Mesenchymal stem cell (in vitro differentiated cells and primary cell): ENCODE data around the gene CLCNKA.
"Not testable (repeated sequence)": the region's sequence is repeated elsewhere in the genome, so short reads cannot be mapped to it uniquely, and the experiment has no call there.

Experiments used
- DNase-seq: peaks from one replicate; pipeline ENCODE4 v3.0.0-alpha.2; 2013
- H2AFZ ChIP-seq: one replicate; pipeline ENCODE4 v1.6.1; 2013; ENCODE audit warnings: low read depth, mild to moderate bottlenecking, control low read depth, inconsistent platforms, low read length, moderate library complexity
- H2AK5ac ChIP-seq: 2 replicates; pipeline ENCODE4 v1.6.1; 2013; ENCODE audit warnings: low read length, moderate library complexity, mild to moderate bottlenecking, inconsistent platforms; ENCODE audit not compliant: severe bottlenecking
- H2BK120ac ChIP-seq: one replicate; pipeline ENCODE4 v1.6.1; 2013; ENCODE audit warnings: low read depth, mild to moderate bottlenecking, inconsistent platforms, low read length, moderate library complexity
- H2BK12ac ChIP-seq, 2 experiments: one replicate each; pipeline ENCODE4 v1.6.1; 2013; ENCODE audit warnings: inconsistent platforms in 2 of 2, low read length in 2 of 2, mild to moderate bottlenecking in 2 of 2, moderate library complexity in 2 of 2, control low read depth in 1 of 2
- H2BK15ac ChIP-seq: one replicate; pipeline ENCODE4 v1.6.1; 2013; ENCODE audit warnings: mild to moderate bottlenecking, low read depth, inconsistent platforms; ENCODE audit not compliant: poor library complexity, severe bottlenecking
- H2BK5ac ChIP-seq: 2 replicates; pipeline ENCODE4 v1.6.1; 2013; ENCODE audit warnings: low read depth, mild to moderate bottlenecking, low read length, control low read depth, inconsistent platforms; ENCODE audit not compliant: poor library complexity, severe bottlenecking
- H3K14ac ChIP-seq, 2 experiments: one replicate each; pipeline ENCODE4 v1.6.1; 2013; ENCODE audit warnings: inconsistent platforms in 2 of 2, low read length in 2 of 2, control low read depth in 1 of 2, mild to moderate bottlenecking in 1 of 2, moderate library complexity in 1 of 2
- H3K18ac ChIP-seq, 2 experiments: one replicate each; pipeline ENCODE4 v1.6.1; 2013; ENCODE audit warnings: inconsistent platforms in 2 of 2, low read length in 2 of 2, control low read depth in 1 of 2, low read depth in 1 of 2, mild to moderate bottlenecking in 1 of 2
- H3K23ac ChIP-seq, 2 experiments: one replicate each; pipeline ENCODE4 v1.6.1; 2013; ENCODE audit warnings: inconsistent platforms in 2 of 2, low read length in 2 of 2, mild to moderate bottlenecking in 2 of 2, moderate library complexity in 2 of 2, control low read depth in 1 of 2
- H3K27ac ChIP-seq: 2 replicates; pipeline ENCODE4 v1.5.1; 2013; ENCODE audit warnings: mild to moderate bottlenecking, moderate library complexity, low read length, control low read depth, inconsistent platforms; ENCODE audit not compliant: poor library complexity, severe bottlenecking
- H3K27me3 ChIP-seq, 2 experiments: 2 replicates each; pipeline versions ENCODE4 v1.6.1 to v1.7.0; 2013; ENCODE audit warnings: low read length in 2 of 2, mild to moderate bottlenecking in 2 of 2, moderate library complexity in 2 of 2, control low read depth in 1 of 2, inconsistent platforms in 1 of 2; ENCODE audit not compliant: control insufficient read depth in 1 of 2, insufficient read depth in 1 of 2
- H3K36me3 ChIP-seq, 2 experiments: 2 replicates each; pipeline versions ENCODE4 v1.6.1 to v1.7.0; 2013; ENCODE audit warnings: low read length in 2 of 2, control low read depth in 1 of 2, inconsistent platforms in 1 of 2, low read depth in 1 of 2, mild to moderate bottlenecking in 1 of 2; ENCODE audit not compliant: insufficient read depth in 2 of 2, control insufficient read depth in 1 of 2
- H3K4ac ChIP-seq, 2 experiments: one replicate each; pipeline ENCODE4 v1.6.1; 2013; ENCODE audit warnings: inconsistent platforms in 2 of 2, low read length in 2 of 2, mild to moderate bottlenecking in 2 of 2, moderate library complexity in 2 of 2, control low read depth in 1 of 2, low read depth in 1 of 2
- H3K4me1 ChIP-seq: 2 replicates; pipeline ENCODE4 v1.6.1; 2013; ENCODE audit warnings: low read depth, low read length, control low read depth; ENCODE audit not compliant: control insufficient read depth, insufficient read depth
- H3K4me2 ChIP-seq: 2 replicates; pipeline ENCODE4 v1.6.1; 2013; ENCODE audit warnings: low read length, mild to moderate bottlenecking, inconsistent platforms; ENCODE audit not compliant: poor library complexity, severe bottlenecking
- H3K4me3 ChIP-seq, 2 experiments: 2 replicates each; pipeline versions ENCODE4 v1.5.1 to v1.7.0; 2013; ENCODE audit warnings: low read length in 2 of 2, mild to moderate bottlenecking in 2 of 2, control low read depth in 1 of 2, low read depth in 1 of 2; ENCODE audit not compliant: insufficient read depth in 1 of 2
- H3K79me1 ChIP-seq: replicated peaks from 2 replicates; pipeline ENCODE4 v1.6.1; 2013; ENCODE audit warnings: mild to moderate bottlenecking, control low read depth, low read length, inconsistent platforms; ENCODE audit not compliant: poor library complexity, severe bottlenecking
- H3K9ac ChIP-seq: 2 replicates; pipeline ENCODE4 v1.7.0; 2013; ENCODE audit warnings: mild to moderate bottlenecking, low read length, moderate library complexity
- H3K9me3 ChIP-seq: 2 replicates; pipeline ENCODE4 v1.7.0; 2013; ENCODE audit warnings: mild to moderate bottlenecking, low read length; ENCODE audit not compliant: control insufficient read depth
- H4K8ac ChIP-seq: one replicate; pipeline ENCODE4 v1.6.1; 2013; ENCODE audit warnings: inconsistent platforms, mild to moderate bottlenecking, low read length, moderate library complexity
- H4K91ac ChIP-seq: one replicate; pipeline ENCODE4 v1.6.1; 2013; ENCODE audit warnings: mild to moderate bottlenecking, low read length, inconsistent platforms
- WGBS: methylation state at CpG from one replicate; pipeline ENCODE4 v1.1.7; 2013; ENCODE audit warnings: mixed read lengths; 5-methylcytosine and 5-hydroxymethylcytosine counted together

CLCNKA gene

DNA sequence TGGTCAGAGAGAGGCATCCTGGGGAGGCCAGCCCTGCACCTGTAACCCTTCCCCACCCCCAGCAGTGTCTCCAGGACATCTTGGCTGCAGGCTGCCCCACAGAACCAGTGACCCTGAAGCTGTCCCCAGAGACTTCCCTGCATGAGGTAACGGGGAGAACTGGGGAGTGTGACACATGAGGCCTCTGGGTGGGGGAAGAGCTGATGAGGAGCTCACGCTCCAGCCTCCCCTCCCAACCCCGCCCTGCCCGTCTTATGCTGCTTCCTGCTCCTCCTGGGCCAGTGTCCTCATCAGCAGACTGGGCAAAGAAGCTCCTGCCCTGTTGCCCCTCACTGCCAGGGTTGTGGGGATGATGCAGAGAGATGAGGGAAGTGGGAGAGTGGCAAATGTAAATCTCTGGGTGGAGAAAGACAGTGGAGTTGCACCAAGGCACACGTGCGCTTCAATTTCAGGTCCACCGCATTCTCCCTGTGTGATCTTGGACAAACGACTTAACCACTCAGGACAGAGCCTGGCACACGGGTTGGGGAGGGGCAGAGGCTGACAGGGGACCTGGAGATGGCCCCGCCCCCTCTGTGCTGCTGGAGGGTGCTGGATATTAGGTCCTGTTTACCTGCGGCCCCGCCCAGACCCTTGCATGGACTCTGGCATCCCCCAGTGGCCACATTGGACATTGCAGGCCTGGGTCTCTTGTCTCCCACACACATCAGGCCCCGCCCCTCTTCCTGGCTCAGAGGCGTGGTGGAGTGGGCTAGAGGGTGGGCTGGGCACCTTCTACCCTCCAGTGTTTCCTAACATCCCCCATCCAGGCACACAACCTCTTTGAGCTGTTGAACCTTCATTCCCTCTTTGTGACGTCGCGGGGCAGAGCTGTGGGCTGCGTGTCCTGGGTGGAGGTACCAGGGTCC, 34.0 kb downstream of the CLCNKA start:
- 28% methylated on average over 14 of the region's 18 CpGs for WGBS
- no peaks in the 10 kb centered on the region for H3K9me3 ChIP-seq
- no peak overlapping the region for H3K14ac ChIP-seq
- no peak overlapping the region for H2BK120ac ChIP-seq
- H2AFZ ChIP-seq, result no peak overlapping the region
- no peaks in the 10 kb centered on the region for H3K79me1 ChIP-seq
- H2BK15ac ChIP-seq, result no peak overlapping the region
- peaks cover 3 to 20% of the 10 kb centered on the region in 2 experiments for H3K27me3 ChIP-seq
- H2BK12ac ChIP-seq, result no peak overlapping the region
- H3K27ac ChIP-seq, result no peak overlapping the region
- no peak overlapping the region for H4K91ac ChIP-seq
- H2AK5ac ChIP-seq, result no peak overlapping the region
- H2BK5ac ChIP-seq, result no peak overlapping the region
- H3K9ac ChIP-seq, result no peak overlapping the region
- H4K8ac ChIP-seq, result peak overlapping the region; percentile 36
- H3K4me1 ChIP-seq, result peaks cover 2% of the 10 kb centered on the region
- H3K4me3 ChIP-seq, result no peak overlapping the region
- no peak overlapping the region for H3K4me2 ChIP-seq
- no peak overlapping the region for H3K23ac ChIP-seq
- peak; percentile 76 for DNase-seq
- H3K36me3 ChIP-seq, result no peaks in the 10 kb centered on the region
- H3K18ac ChIP-seq, result no peak overlapping the region
- no peak overlapping the region for H3K4ac ChIP-seq

DNA sequence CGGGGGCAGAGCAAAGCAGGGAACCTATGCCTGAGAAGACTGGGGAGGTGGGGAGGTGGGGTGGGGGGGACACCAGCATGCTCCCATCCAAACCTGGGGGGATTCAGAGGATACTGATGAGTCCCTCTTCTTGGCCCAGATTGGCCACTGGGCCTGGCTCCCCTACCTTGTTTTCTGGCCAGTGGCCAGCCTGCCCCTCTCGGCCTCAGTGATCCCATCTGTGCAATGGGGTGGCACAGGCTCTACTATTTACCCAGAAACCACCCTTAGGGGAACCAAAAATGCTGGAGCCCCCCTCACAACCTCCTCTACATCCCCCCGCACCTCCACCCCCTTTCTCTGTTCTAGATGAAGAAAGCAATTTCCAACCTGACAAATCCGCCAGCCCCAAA, 34.7 kb downstream of the CLCNKA start:
- H3K9ac ChIP-seq, H3K9me3 ChIP-seq, H3K27ac ChIP-seq, H2AK5ac ChIP-seq, H3K4me1 ChIP-seq, H3K4me3 ChIP-seq, DNase-seq, H2BK5ac ChIP-seq, H3K4me2 ChIP-seq, H2BK12ac ChIP-seq, H3K4ac ChIP-seq, H4K91ac ChIP-seq, H4K8ac ChIP-seq, H3K23ac ChIP-seq, H2BK120ac ChIP-seq, H3K79me1 ChIP-seq, H3K14ac ChIP-seq, H2AFZ ChIP-seq, H2BK15ac ChIP-seq, H3K36me3 ChIP-seq, H3K18ac ChIP-seq: not testable (repeated sequence)
- peaks cover 3 to 22% of the 10 kb centered on the region in 2 experiments for H3K27me3 ChIP-seq
- WGBS, result 85% methylated on average over 3 of the region's 4 CpGs

DNA sequence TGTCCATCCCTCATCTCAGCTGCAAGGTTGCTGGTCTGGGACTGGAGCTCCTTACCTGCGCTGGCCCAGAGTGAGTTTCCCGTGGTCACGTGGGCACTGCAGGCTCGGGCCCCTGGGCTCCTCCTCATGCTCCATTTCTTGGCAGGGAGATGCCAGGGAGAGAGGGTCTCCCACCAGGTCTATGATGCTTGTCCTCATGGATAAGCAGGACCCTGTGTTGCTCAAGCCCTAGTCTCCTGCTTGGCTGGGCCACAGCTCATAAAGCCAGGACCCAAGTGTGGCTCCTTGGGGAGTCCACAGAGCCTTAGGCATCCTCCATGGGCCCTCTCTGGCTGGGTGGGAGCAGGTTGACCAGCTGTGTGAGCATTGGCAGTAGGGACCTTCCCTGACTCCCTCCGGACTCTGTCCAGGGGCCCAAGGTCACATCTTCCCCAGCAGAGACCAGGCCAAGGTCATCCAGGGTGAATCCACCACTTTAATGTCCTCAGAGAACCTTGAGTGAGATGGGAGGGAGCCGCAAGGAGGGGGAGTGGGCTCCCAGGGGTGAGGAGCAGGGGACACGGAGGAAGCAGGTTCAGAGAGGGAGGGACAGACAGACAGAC, 35.6 kb downstream of the CLCNKA start:
- H2AK5ac ChIP-seq, H3K9me3 ChIP-seq, H3K14ac ChIP-seq, H2BK15ac ChIP-seq, H4K8ac ChIP-seq, H3K79me1 ChIP-seq, H2BK12ac ChIP-seq, H3K27ac ChIP-seq, H3K36me3 ChIP-seq, H3K4me2 ChIP-seq, H2BK5ac ChIP-seq, H4K91ac ChIP-seq, H3K9ac ChIP-seq, H3K4me1 ChIP-seq, H3K23ac ChIP-seq, H3K4me3 ChIP-seq, H2BK120ac ChIP-seq, DNase-seq, H3K18ac ChIP-seq, H2AFZ ChIP-seq, H3K4ac ChIP-seq: not testable (repeated sequence)
- 69% methylated on average over 6 of the region's 7 CpGs for WGBS
- H3K27me3 ChIP-seq, result peaks cover 3 to 21% of the 10 kb centered on the region in 2 experiments

DNA sequence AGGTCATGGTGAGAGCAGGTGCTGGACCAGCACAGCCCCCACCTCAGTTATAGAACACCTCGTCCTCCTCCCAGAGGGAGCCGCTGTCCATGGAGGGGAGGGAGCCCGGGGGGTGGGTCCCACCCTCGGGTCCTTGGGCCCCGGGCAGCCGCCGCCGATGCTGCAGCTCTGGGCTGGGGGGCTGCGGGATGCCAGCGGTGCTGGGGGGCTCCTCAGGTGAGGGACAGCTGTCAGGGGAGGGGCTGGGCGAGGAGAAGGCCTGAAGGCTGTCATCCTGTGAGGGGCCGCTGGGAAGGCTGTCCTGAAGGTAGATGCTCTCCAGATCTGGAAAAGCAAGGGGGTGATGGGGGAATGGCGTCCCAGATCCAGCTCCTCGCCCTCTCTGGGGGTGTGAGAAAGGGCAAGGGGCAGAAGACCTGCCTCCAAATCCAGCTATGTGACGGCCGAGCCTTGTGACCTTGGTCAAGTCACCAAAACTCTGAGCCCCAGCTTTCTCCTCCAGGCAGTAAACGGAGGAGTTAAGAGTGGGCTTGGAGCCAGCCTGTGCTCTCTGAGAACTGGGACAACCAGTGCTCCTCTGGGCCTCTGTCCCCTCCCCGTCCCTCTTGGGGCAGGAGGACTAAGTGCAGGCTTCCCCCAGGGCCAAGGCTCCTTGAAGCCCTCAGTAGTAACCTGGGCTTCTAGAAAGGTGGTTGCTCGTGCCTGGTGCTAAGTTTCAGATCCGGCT, 36.7 kb downstream of the CLCNKA start:
- DNase-seq, result not testable (repeated sequence)

More for the DNA sequence above, 36.7 kb downstream of the CLCNKA start:
- H2AK5ac ChIP-seq, H3K4me2 ChIP-seq, H2BK120ac ChIP-seq, H3K36me3 ChIP-seq, H4K8ac ChIP-seq, H2AFZ ChIP-seq, H3K14ac ChIP-seq, H2BK12ac ChIP-seq, H3K4me3 ChIP-seq, H3K18ac ChIP-seq, H3K79me1 ChIP-seq, H3K9ac ChIP-seq, H4K91ac ChIP-seq, H3K4me1 ChIP-seq, H3K4ac ChIP-seq, H2BK5ac ChIP-seq, H3K27ac ChIP-seq, H3K9me3 ChIP-seq, H3K23ac ChIP-seq, H2BK15ac ChIP-seq: not testable (repeated sequence)
- peaks cover 3 to 23% of the 10 kb centered on the region in 2 experiments for H3K27me3 ChIP-seq
- 80% methylated on average over 14 of the region's 20 CpGs for WGBS
